Hematopoietic multipotent progenitor cell treated with erythropoietin and hydrocortisone succinate and interleukin-3 and kit ligand, for 8 days (in vitro differentiated cells): ENCODE measurements around the gene TPRX1.
"Not testable (repeated sequence)": the region's sequence is repeated elsewhere in the genome, so short reads cannot be mapped to it uniquely, and the experiment has no call there.

Experiments used
- DNase-seq: peaks from one replicate; pipeline ENCODE4 v3.0.0-alpha.2; 2015

The TPRX1 gene

GRCh38 chr19:47804451-47804850 lies at the start of gene TPRX1:
TSS of gene TPRX1 (minus strand) at chr19:47804551. CDS start at chr19:47804539, 12 bp downstream.
- DNase-seq = not testable (repeated sequence)

GRCh38 chr19:47853003-47853402 lies 48.7 kb upstream of the TPRX1 start:
- DNase-seq = no peak

- peak; percentile 13 for DNase-seq
Measured at GRCh38 chr19:47848823-47849473, 44.6 kb upstream of the TPRX1 start.

- no peak for DNase-seq
Measured at GRCh38 chr19:47848425-47848822, 44.1 kb upstream of the TPRX1 start.

GRCh38 chr19:47842941-47843340 lies 38.6 kb upstream of the TPRX1 start:
- DNase-seq = no peak

GRCh38 chr19:47839913-47840312 lies 35.6 kb upstream of the TPRX1 start:
- no peak for DNase-seq

GRCh38 chr19:47839411-47839810 lies 35.1 kb upstream of the TPRX1 start:
- no peak for DNase-seq

- DNase-seq = no peak
Measured at GRCh38 chr19:47836038-47836437, 31.7 kb upstream of the TPRX1 start.

GRCh38 chr19:47832723-47833122 lies 28.4 kb upstream of the TPRX1 start:
- no peak for DNase-seq

GRCh38 chr19:47826800-47827199 lies 22.4 kb upstream of the TPRX1 start:
- DNase-seq = no peak

GRCh38 chr19:47824396-47824795 lies 20.0 kb upstream of the TPRX1 start:
- no peak for DNase-seq

- DNase-seq = no peak
Measured at GRCh38 chr19:47821460-47822020, 17.2 kb upstream of the TPRX1 start, which contains the start of gene CRX. TSS of gene CRX (plus strand) at chr19:47821937. CDS start at chr19:47834444, 12,507 bp downstream.

GRCh38 chr19:47820410-47820809 lies 16.1 kb upstream of the TPRX1 start:
- DNase-seq = no peak

- DNase-seq = no peak
Measured at GRCh38 chr19:47819858-47820257, 15.5 kb upstream of the TPRX1 start.

- not testable (repeated sequence) for DNase-seq
Measured at GRCh38 chr19:47818221-47818620, 13.9 kb upstream of the TPRX1 start.

GRCh38 chr19:47816270-47816669 lies 11.9 kb upstream of the TPRX1 start:
- not testable (repeated sequence) for DNase-seq

- DNase-seq = no peak
Measured at GRCh38 chr19:47813995-47814328, 9.6 kb upstream of the TPRX1 start.

- DNase-seq = peak; percentile 80
Measured at GRCh38 chr19:47813304-47813994, 9.1 kb upstream of the TPRX1 start.

- DNase-seq = no peak
Measured at GRCh38 chr19:47806435-47806834, 2.1 kb upstream of the TPRX1 start.

GRCh38 chr19:47805313-47805712 lies 962 bp upstream of the TPRX1 start:
- no peak for DNase-seq

- DNase-seq = not testable (repeated sequence)
Measured at GRCh38 chr19:47803671-47804070, 680 bp downstream of the TPRX1 start.

GRCh38 chr19:47803148-47803547 lies 1.2 kb downstream of the TPRX1 start:
- not testable (repeated sequence) for DNase-seq

- DNase-seq = no peak
Measured at GRCh38 chr19:47802521-47803043, 1.8 kb downstream of the TPRX1 start.

GRCh38 chr19:47801270-47801669 lies 3.1 kb downstream of the TPRX1 start:
- DNase-seq = no peak
